MM.1S (cell line): Measurements from ENCODE around the gene GSTT2B.
"Not testable (repeated sequence)": the region's sequence is repeated elsewhere in the genome, so short reads cannot be mapped to it uniquely, and the experiment has no call there.

Experiments
- DNase-seq: peaks from one replicate; pipeline ENCODE4 v3.0.0-alpha.2; 2015
- H2AFZ ChIP-seq: fragments of 300-600 bp; sonication (generic); 2 replicates; pipeline ENCODE4 v1.6.0; 2016; ENCODE audit warnings: antibody characterized with exemption, low read length
- H3F3A ChIP-seq: fragments of 300-600 bp; sonication (generic); 2 replicates; pipeline ENCODE4 v1.6.1; 2016; ENCODE audit warnings: mild to moderate bottlenecking, antibody characterized with exemption, low read length, moderate library complexity, mixed read lengths; ENCODE audit not compliant: insufficient read depth
- H3K27ac ChIP-seq: fragments of 300-600 bp; sonication (generic); 2 replicates; pipeline ENCODE4 v1.5.1; 2016; ENCODE audit warnings: mild to moderate bottlenecking, low read length
- H3K27me3 ChIP-seq: fragments of 300-600 bp; sonication (generic); replicated peaks from 2 replicates; pipeline ENCODE4 v1.6.0; 2016; ENCODE audit warnings: low read length; ENCODE audit not compliant: insufficient read depth
- H3K36me3 ChIP-seq: fragments of 300-600 bp; sonication (generic); replicated peaks from 2 replicates; pipeline ENCODE4 v1.6.1; 2016; ENCODE audit warnings: mild to moderate bottlenecking, low read length, mixed read lengths; ENCODE audit not compliant: insufficient read depth
- H3K4me1 ChIP-seq: fragments of 300-600 bp; sonication (generic); 2 replicates; pipeline ENCODE4 v1.6.1; 2016; ENCODE audit warnings: low read length, mixed read lengths
- H3K4me2 ChIP-seq: fragments of 300-600 bp; sonication (generic); 2 replicates; pipeline ENCODE4 v1.6.0; 2016; ENCODE audit warnings: low read depth, low read length
- H3K4me3 ChIP-seq: fragments of 300-600 bp; sonication (generic); 2 replicates; pipeline ENCODE4 v1.5.1; 2016; ENCODE audit warnings: low read length, mixed read lengths
- H3K79me2 ChIP-seq: fragments of 300-600 bp; sonication (generic); 2 replicates; pipeline ENCODE4 v1.6.1; 2016; ENCODE audit warnings: mixed run types, low read length, mixed read lengths
- H3K9ac ChIP-seq: fragments of 300-600 bp; sonication (generic); 2 replicates; pipeline ENCODE4 v1.6.1; 2016; ENCODE audit warnings: low read length, mixed read lengths
- H3K9me2 ChIP-seq: fragments of 300-600 bp; sonication (generic); replicated peaks from 2 replicates; pipeline ENCODE4 v1.6.1; 2016; ENCODE audit warnings: mild to moderate bottlenecking, low read length, mixed read lengths; ENCODE audit not compliant: insufficient read depth
- H3K9me3 ChIP-seq: fragments of 300-600 bp; sonication (generic); replicated peaks from 2 replicates; pipeline ENCODE4 v1.6.1; 2016; ENCODE audit warnings: mild to moderate bottlenecking, low read length, mixed read lengths; ENCODE audit not compliant: insufficient read depth
- H4K20me1 ChIP-seq: fragments of 300-600 bp; sonication (generic); 2 replicates; pipeline ENCODE4 v1.6.1; 2016; ENCODE audit warnings: mild to moderate bottlenecking, low read length, moderate library complexity, mixed read lengths; ENCODE audit not compliant: insufficient read depth
- CTCF ChIP-seq: fragments of 300-600 bp; sonication (generic); IDR thresholded peaks from 2 replicates; pipeline ENCODE4 v1.5.1; 2016; ENCODE audit warnings: antibody characterized with exemption, low read length, mixed read lengths
- EZH2 ChIP-seq: fragments of 300-600 bp; sonication (generic); optimal IDR thresholded peaks from 2 replicates; pipeline ENCODE3; 2017; ENCODE audit warnings: low read depth, mild to moderate bottlenecking, antibody characterized with exemption, low read length, mixed read lengths
- EZH2phosphoT487 ChIP-seq: fragments of 300-600 bp; sonication (generic); IDR thresholded peaks from 2 replicates; pipeline ENCODE4 v1.6.1; 2018; ENCODE audit warnings: antibody characterized with exemption, low read length

The GSTT2B gene

GRCh38 chr22:23909296-23909898 is 51.6 kb downstream of the GSTT2B start:
- Histone ChIP-seq H3K36me3 (no peaks in the 10 kb centered on the region), H3K27me3 (no peaks in the 10 kb centered on the region), H3K4me3 (no peak overlapping the region), H2AFZ (peak overlapping the region; percentile 66; the same call in 1 of the 2 replicates), H3K9me2 (no peaks in the 10 kb centered on the region), H3K79me2 (no peaks in the 10 kb centered on the region), H3K9me3 (no peaks in the 10 kb centered on the region), H3K27ac (no peak overlapping the region), H3F3A (peaks cover 2% of the 10 kb centered on the region; the same call in 1 of the 2 replicates), H3K9ac (no peak overlapping the region), H4K20me1 (no peaks in the 10 kb centered on the region), H3K4me1 (peaks cover 10% of the 10 kb centered on the region), H3K4me2 (peak overlapping the region; percentile 2; the same call in 1 of the 2 replicates)
- TF ChIP-seq CTCF = no peak
- no peak for TF ChIP-seq EZH2phosphoT487
- TF ChIP-seq EZH2 = no peak
- DNase-seq = peak; percentile 12

- H3K4me1 ChIP-seq = peaks cover 10% of the 10 kb centered on the region
- no peak overlapping the region for H3K4me3 ChIP-seq
- no peak overlapping the region for H3K4me2 ChIP-seq
Observed at GRCh38 chr22:23908587-23909205, 52.3 kb downstream of the GSTT2B start.

GRCh38 chr22:23907423-23907822 is 53.6 kb downstream of the GSTT2B start:
- not testable (repeated sequence) for H3K4me1 ChIP-seq, H3K9me2 ChIP-seq, DNase-seq, H3K9ac ChIP-seq, H3F3A ChIP-seq, H3K9me3 ChIP-seq, H3K36me3 ChIP-seq, H3K4me2 ChIP-seq, H4K20me1 ChIP-seq, H3K27ac ChIP-seq, H3K4me3 ChIP-seq, H3K79me2 ChIP-seq, H3K27me3 ChIP-seq, H2AFZ ChIP-seq

More at GRCh38 chr22:23908587-23909205, 52.3 kb downstream of the GSTT2B start:
- Histone ChIP-seq H3K36me3 (no peaks in the 10 kb centered on the region), H4K20me1 (no peaks in the 10 kb centered on the region), H3K79me2 (no peaks in the 10 kb centered on the region), H3K9me2 (no peaks in the 10 kb centered on the region), H3K9ac (no peak overlapping the region), H3K9me3 (no peaks in the 10 kb centered on the region), H3K27ac (no peak overlapping the region), H3K27me3 (no peaks in the 10 kb centered on the region), H3F3A (no peaks in the 10 kb centered on the region), H2AFZ (peak overlapping the region; percentile 66; the same call in 1 of the 2 replicates)
- DNase-seq = no peak
- TF ChIP-seq EZH2 (no peak), CTCF (no peak), EZH2phosphoT487 (no peak)
